IPS DF 19.7 (cell line): Measurements from ENCODE around the gene ACVR1B.

Source experiments
- DNase-seq: peaks from one replicate; pipeline ENCODE4 v3.0.0-alpha.2; 2013; ENCODE audit warnings: low read depth, low spot score

The ACVR1B gene

GRCh38 chr12:51942501-51943000 is 8.9 kb upstream of the ACVR1B start:
- DNase-seq = no peak

- no peak for DNase-seq
Measured at GRCh38 chr12:51943346-51943745, 8.2 kb upstream of the ACVR1B start.

- DNase-seq = no peak
Measured at GRCh38 chr12:51944608-51945233, 6.8 kb upstream of the ACVR1B start.

- no peak for DNase-seq
Measured at GRCh38 chr12:51947246-51947996, 4.1 kb upstream of the ACVR1B start.

- DNase-seq = no peak
Measured at GRCh38 chr12:51948066-51948465, 3.4 kb upstream of the ACVR1B start.

- DNase-seq = no peak
Measured at GRCh38 chr12:51949342-51950030, 2.0 kb upstream of the ACVR1B start.

- no peak for DNase-seq
Measured at GRCh38 chr12:51950682-51951198, 759 bp upstream of the ACVR1B start.

- DNase-seq = no peak
Measured at GRCh38 chr12:51951843-51952722, 584 bp downstream of the ACVR1B start.

GRCh38 chr12:51953089-51953488 is 1.6 kb downstream of the ACVR1B start:
- DNase-seq = no peak

GRCh38 chr12:51953864-51954263 is 2.4 kb downstream of the ACVR1B start:
- no peak for DNase-seq

- no peak for DNase-seq
Measured at GRCh38 chr12:51954561-51955361, 3.3 kb downstream of the ACVR1B start.

GRCh38 chr12:51955702-51956101 is 4.2 kb downstream of the ACVR1B start:
- no peak for DNase-seq

GRCh38 chr12:51958542-51958941 is 7.0 kb downstream of the ACVR1B start:
- DNase-seq = no peak

GRCh38 chr12:51959211-51959610 is 7.7 kb downstream of the ACVR1B start:
- no peak for DNase-seq

- DNase-seq = no peak
Measured at GRCh38 chr12:51959921-51960320, 8.4 kb downstream of the ACVR1B start.

GRCh38 chr12:51960488-51960887 is 9.0 kb downstream of the ACVR1B start:
- DNase-seq = no peak

GRCh38 chr12:51960890-51961289 is 9.4 kb downstream of the ACVR1B start:
- no peak for DNase-seq

- DNase-seq = no peak
Measured at GRCh38 chr12:51961834-51962233, 10.3 kb downstream of the ACVR1B start.

GRCh38 chr12:51962737-51963136 is 11.2 kb downstream of the ACVR1B start:
- no peak for DNase-seq

- no peak for DNase-seq
Measured at GRCh38 chr12:51963477-51963876, 12.0 kb downstream of the ACVR1B start.

GRCh38 chr12:51969643-51970042 is 18.1 kb downstream of the ACVR1B start:
- no peak for DNase-seq
